ENCODE data around the gene FOXO3B.
"Not testable (repeated sequence)": the region's sequence is repeated elsewhere in the genome, so short reads cannot be mapped to it uniquely, and the experiment has no call there.

- TF ChIP-seq CTCF, POLR2A (IDR thresholded peaks at IDR 0.05): not testable (repeated sequence)
Measured at GRCh38 chr17:18668625-18669024, 13.5 kb downstream of the FOXO3B start.
